Naive thymus-derived CD4-positive, alpha-beta T cell (primary cell): ENCODE measurements around the gene MYOZ3. TPM values are rescaled to one million over a fixed set of nuclear protein-coding genes. Genes with fewer than 3 reads are reported as not detected.
A peak's percentile ranks its signal among the peaks of the same experiment; 100 is the strongest.

ENCODE experiments used
- ATAC-seq: fragments of 150-1000 bp; cut with Tn5 transposase; 2 replicates; pipeline ENCODE4 v1.10.0; 2021; ENCODE audit warnings: mild to moderate bottlenecking, moderate library complexity
- CTCF ChIA-PET: fragments of 350-600 bp; sonication (Branson Sonifier 250); formaldehyde crosslinking; loops from one replicate; lab custom pipeline; 2021; ENCODE audit warnings: antibody characterized with exemption; lab: Charles Lee
- POLR2A ChIA-PET: fragments of 350-600 bp; sonication (Branson Sonifier 250); formaldehyde crosslinking; loops from one replicate; lab custom pipeline; 2021; ENCODE audit warnings: antibody characterized with exemption, inconsistent platforms; lab: Charles Lee
- DNase-seq, 9 donors: peaks; one replicate each; pipeline versions ENCODE4 v3.0.0 to v3.0.0-alpha.2; 2020 to 2022; ENCODE audit warnings: mixed read lengths in 1 of 9
- H3K27ac ChIP-seq: one replicate; pipeline ENCODE4 v1.7.0; 2013; ENCODE audit warnings: mild to moderate bottlenecking, low read depth, low read length, moderate library complexity
- H3K27me3 ChIP-seq, 2 donors: one replicate each; pipeline ENCODE4 v1.7.0; 2013; ENCODE audit warnings: low read length in 2 of 2, mild to moderate bottlenecking in 2 of 2, moderate library complexity in 2 of 2; ENCODE audit not compliant: control insufficient read depth in 2 of 2, insufficient read depth in 2 of 2
- H3K36me3 ChIP-seq, 3 experiments: 1 replicate in 2 of 3; 2 replicates in 1 of 3; pipeline ENCODE4 v1.7.0; 2013; ENCODE audit warnings: low read length in 3 of 3, mild to moderate bottlenecking in 3 of 3, moderate library complexity in 1 of 3; ENCODE audit not compliant: insufficient read depth in 3 of 3, control insufficient read depth in 2 of 3
- H3K4me1 ChIP-seq, 2 donors: one replicate each; pipeline ENCODE4 v1.7.0; 2013; ENCODE audit warnings: low read length in 2 of 2, mild to moderate bottlenecking in 2 of 2, moderate library complexity in 1 of 2; ENCODE audit not compliant: control insufficient read depth in 2 of 2, insufficient read depth in 2 of 2
- H3K4me3 ChIP-seq: 2 replicates; pipeline ENCODE4 v1.7.0; 2013; ENCODE audit warnings: mild to moderate bottlenecking, low read length
- H3K9me3 ChIP-seq, 3 experiments: 1 replicate in 2 of 3; 2 replicates in 1 of 3; pipeline ENCODE4 v1.7.0; 2013; ENCODE audit warnings: low read length in 3 of 3; ENCODE audit not compliant: control insufficient read depth in 2 of 3
- H3K27ac Mint-ChIP-seq, 9 donors: one replicate each; pipeline ENCODE4 v1.8.0; 2020 to 2022; ENCODE audit warnings: mixed read lengths in 9 of 9, mild to moderate bottlenecking in 8 of 9, moderate library complexity in 5 of 9, inconsistent platforms in 2 of 9
- H3K27me3 Mint-ChIP-seq, 5 donors: one replicate each; pipeline ENCODE4 v1.8.0; 2021 to 2022; ENCODE audit warnings: mixed read lengths in 5 of 5, mild to moderate bottlenecking in 1 of 5
- H3K36me3 Mint-ChIP-seq, 5 donors: one replicate each; pipeline ENCODE4 v1.8.0; 2020 to 2022; ENCODE audit warnings: mixed read lengths in 5 of 5, mild to moderate bottlenecking in 3 of 5, inconsistent platforms in 1 of 5
- H3K4me1 Mint-ChIP-seq, 7 donors: one replicate each; pipeline ENCODE4 v1.8.0; 2020 to 2022; ENCODE audit warnings: mixed read lengths in 7 of 7, mild to moderate bottlenecking in 3 of 7, inconsistent platforms in 1 of 7
- H3K4me3 Mint-ChIP-seq, 10 donors: one replicate each; pipeline ENCODE4 v1.8.0; 2020 to 2022; ENCODE audit warnings: mild to moderate bottlenecking in 10 of 10, mixed read lengths in 10 of 10, moderate library complexity in 6 of 10, inconsistent platforms in 2 of 10
- H3K9me3 Mint-ChIP-seq, 11 donors: one replicate each; pipeline ENCODE4 v1.8.0; 2020 to 2022; ENCODE audit warnings: mixed read lengths in 11 of 11, mild to moderate bottlenecking in 4 of 11, inconsistent platforms in 1 of 11, moderate library complexity in 1 of 11
- intact Hi-C, 2 donors: fragments of 100-400 bp; cut with micrococcal nuclease; formaldehyde crosslinking; loops; one replicate each; pipeline ENCODE4 v1.15.1; 2023
- polyA plus RNA-seq, 2 donors: library from polyadenylated mRNA; unstranded; fragments of 300-500 nt; fragmentation: Illumina TruSeq; gene quantifications; one replicate each; pipeline ENCODE4 v1.2.3, GENCODE V29; 2021
- total RNA-seq, 6 experiments: library from RNA in 5 of 6; stranded (reverse) in 5 of 6; gene quantifications; 1 replicate in 5 of 6; 2 replicates in 1 of 6; pipeline ENCODE4 v1.2.3 and lab custom pipeline; 2021 to 2026

Gene MYOZ3
- total and polyA plus RNA-seq, 7 experiments from 2014 or later, result 0.15 TPM; not detected in 6

DNA sequence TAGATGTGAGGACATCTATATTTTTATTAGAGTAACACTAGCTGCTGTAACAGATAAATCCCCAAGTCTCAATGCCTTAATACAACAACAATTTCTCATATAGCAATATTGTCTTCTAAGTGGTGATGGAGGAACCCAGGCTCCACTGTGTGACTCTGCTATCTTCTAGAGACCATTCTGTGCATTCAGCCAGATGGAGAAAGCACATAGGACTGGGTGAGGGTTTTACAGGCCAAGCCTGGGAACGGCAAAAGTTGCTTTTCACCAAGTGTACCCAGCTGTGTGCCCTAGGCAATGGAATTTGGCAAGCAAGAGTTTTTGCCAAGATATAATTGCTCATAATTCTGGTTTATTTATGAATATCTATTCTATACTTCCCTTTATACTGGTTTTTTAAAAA, 28.1 kb downstream of the MYOZ3 start:
- ATAC-seq, result no peak
- DNase-seq, result no peak
- no peaks in the 10 kb centered on the region for H3K27me3 ChIP-seq
- H3K4me3 ChIP-seq, result no peak overlapping the region
- peaks cover 11 to 44% (median 24%) of the 10 kb centered on the region in 5 donors for H3K36me3 Mint-ChIP-seq
- H3K9me3 Mint-ChIP-seq, result no peaks in the 10 kb centered on the region
- no peaks in the 10 kb centered on the region for H3K27me3 Mint-ChIP-seq
- H3K27ac ChIP-seq, result no peak overlapping the region
- H3K4me1 Mint-ChIP-seq, result no peaks in the 10 kb centered on the region
- H3K9me3 ChIP-seq, result no peaks in the 10 kb centered on the region
- H3K4me1 ChIP-seq, result no peaks in the 10 kb centered on the region
- POLR2A ChIA-PET, result interaction anchor here (2.1 kb wide), 1 partner anchor 11 kb away, joined by 6 read pairs; the partner anchor contains the start of gene RBM22
- H3K36me3 ChIP-seq, result peaks cover 14 to 44% (median 23%) of the 10 kb centered on the region in 3 experiments
- no peak overlapping the region for H3K4me3 Mint-ChIP-seq
- intact Hi-C loops, result no loop called here
- CTCF ChIA-PET, result no interaction called here
- peak overlapping the region in 1 of 9 donors; percentile 6 for H3K27ac Mint-ChIP-seq

DNA sequence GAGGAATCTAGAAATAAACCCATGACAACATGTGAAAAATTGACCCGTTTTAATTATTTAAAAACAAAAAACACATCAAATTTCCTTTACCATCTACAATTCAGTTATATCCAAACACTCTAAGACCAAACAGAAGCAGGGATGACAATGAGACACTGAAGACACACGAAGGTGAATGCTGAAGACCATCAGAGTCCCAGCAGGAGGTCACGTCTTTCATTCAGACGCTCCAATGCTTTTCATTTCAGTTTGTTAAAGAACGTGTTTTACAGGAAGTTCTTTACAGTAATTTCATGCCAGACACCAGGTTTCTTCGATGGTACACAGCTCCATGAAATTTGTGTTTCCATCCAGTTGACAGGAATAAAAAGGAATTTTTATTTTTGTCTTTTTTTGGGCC, 29.7 kb downstream of the MYOZ3 start:
- H3K27me3 Mint-ChIP-seq, result no peaks in the 10 kb centered on the region
- Histone ChIP-seq H3K27ac (no peak overlapping the region), H3K4me3 (no peak overlapping the region), H3K9me3 (no peaks in the 10 kb centered on the region), H3K36me3 (peaks cover 27 to 61% (median 39%) of the 10 kb centered on the region in 3 experiments), H3K4me1 (no peaks in the 10 kb centered on the region), H3K27me3 (no peaks in the 10 kb centered on the region)
- peaks cover 16 to 50% (median 25%) of the 10 kb centered on the region in 5 donors for H3K36me3 Mint-ChIP-seq
- no peaks in the 10 kb centered on the region for H3K4me1 Mint-ChIP-seq
- intact Hi-C loops, result no loop called here
- H3K4me3 Mint-ChIP-seq, result no peak overlapping the region
- peak overlapping the region in 1 of 9 donors; percentile 21 for H3K27ac Mint-ChIP-seq
- CTCF ChIA-PET, result no interaction called here
- POLR2A ChIA-PET, result interaction anchor here (1.1 to 1.3 kb wide), 2 partner anchors 10 to 92 kb away, joined by 3 read pairs; no protein-coding TSS in a partner anchor
- ATAC-seq, result no peak
- DNase-seq, result no peak
- H3K9me3 Mint-ChIP-seq, result no peaks in the 10 kb centered on the region

DNA sequence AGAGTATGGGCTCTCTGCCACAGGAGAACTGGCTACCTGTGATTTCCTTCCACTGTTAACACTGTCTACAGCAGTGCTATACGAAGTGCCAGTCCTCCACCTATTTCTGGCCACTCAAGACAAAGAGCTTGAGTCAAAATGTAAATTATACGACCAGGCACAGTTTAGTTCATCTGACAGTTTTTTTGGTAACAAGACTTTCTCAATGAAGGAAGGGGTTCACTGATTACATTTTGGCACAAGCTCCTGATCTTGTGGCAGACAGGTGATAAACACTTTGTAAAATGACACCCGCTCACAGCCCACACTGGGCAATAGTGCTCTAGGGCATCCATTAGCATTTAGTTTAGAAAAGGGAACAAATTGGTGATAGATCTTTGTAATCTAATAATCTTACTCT, 31.2 kb downstream of the MYOZ3 start:
- Mint-ChIP-seq H3K4me3 (no peak overlapping the region), H3K27ac (peak overlapping the region in 3 of 9 donors; percentile 16 to 71 (median 16)), H3K27me3 (no peaks in the 10 kb centered on the region), H3K36me3 (peaks cover 19 to 53% (median 30%) of the 10 kb centered on the region in 5 donors), H3K9me3 (peaks cover 0 to 2% (median 0%) of the 10 kb centered on the region in 11 donors), H3K4me1 (no peaks in the 10 kb centered on the region)
- intact Hi-C loops, result no loop called here
- DNase-seq (no peak), ATAC-seq (no peak)
- CTCF ChIA-PET, result no interaction called here
- POLR2A ChIA-PET, result no interaction called here
- no peak overlapping the region for H3K4me3 ChIP-seq
- no peaks in the 10 kb centered on the region for H3K4me1 ChIP-seq
- H3K9me3 ChIP-seq, result no peaks in the 10 kb centered on the region
- no peaks in the 10 kb centered on the region for H3K27me3 ChIP-seq
- H3K36me3 ChIP-seq, result peaks cover 38 to 71% (median 53%) of the 10 kb centered on the region in 3 experiments
- no peak overlapping the region for H3K27ac ChIP-seq

DNA sequence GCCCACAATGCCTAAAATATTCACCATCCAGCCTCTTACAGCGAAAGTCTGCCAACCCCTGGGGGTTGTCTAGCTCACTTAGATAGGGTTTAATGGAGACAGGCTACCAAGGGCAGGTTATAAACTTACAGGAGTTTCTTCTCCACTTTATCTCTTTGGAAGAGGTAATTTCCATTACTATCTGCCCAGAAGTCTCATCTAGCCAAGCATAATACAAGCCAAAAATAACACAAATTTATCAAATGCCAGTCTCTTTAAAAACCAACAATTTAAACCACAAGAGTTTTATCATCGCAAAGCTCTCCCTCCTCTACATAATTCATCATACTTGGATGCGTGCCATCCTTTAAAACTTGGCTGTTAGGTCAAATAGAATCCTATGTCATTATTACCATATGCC, 33.6 kb downstream of the MYOZ3 start:
- no peak for DNase-seq
- POLR2A ChIA-PET, result interaction anchor here (0.6 kb wide), 1 partner anchor 168 kb away, joined by 3 read pairs; no protein-coding TSS in a partner anchor
- Histone ChIP-seq H3K27ac (no peak overlapping the region), H3K27me3 (no peaks in the 10 kb centered on the region), H3K36me3 (peaks cover 44 to 86% (median 59%) of the 10 kb centered on the region in 3 experiments), H3K4me3 (no peak overlapping the region), H3K4me1 (peaks cover 5 to 7% of the 10 kb centered on the region in 2 donors), H3K9me3 (no peaks in the 10 kb centered on the region)
- Mint-ChIP-seq H3K27me3 (no peaks in the 10 kb centered on the region), H3K4me1 (peaks cover 0 to 7% (median 0%) of the 10 kb centered on the region in 7 donors), H3K36me3 (peaks cover 14 to 60% (median 30%) of the 10 kb centered on the region in 5 donors), H3K4me3 (no peak overlapping the region), H3K9me3 (peaks cover 0 to 2% (median 0%) of the 10 kb centered on the region in 11 donors), H3K27ac (peak overlapping the region in 1 of 9 donors; percentile 17)
- ATAC-seq, result no peak
- CTCF ChIA-PET, result interaction anchor here (1.5 kb wide), 1 partner anchor 13 kb away, joined by 3 read pairs; no protein-coding TSS in a partner anchor
- intact Hi-C loops, result no loop called here

GRCh38 chr5:150700246-150700593, 39.2 kb downstream of the MYOZ3 start:
- Mint-ChIP-seq H3K27ac (no peak overlapping the region), H3K9me3 (peaks cover 0 to 2% (median 0%) of the 10 kb centered on the region in 11 donors), H3K36me3 (peaks cover 3 to 26% (median 11%) of the 10 kb centered on the region in 5 donors), H3K4me3 (no peak overlapping the region), H3K4me1 (peaks cover 0 to 12% (median 7%) of the 10 kb centered on the region in 7 donors), H3K27me3 (peaks cover 0 to 3% (median 0%) of the 10 kb centered on the region in 5 donors)
- peak; percentile 0 for ATAC-seq
- H3K4me1 ChIP-seq, result peaks cover 13 to 14% of the 10 kb centered on the region in 2 donors
- peaks cover 20 to 47% (median 25%) of the 10 kb centered on the region in 3 experiments for H3K36me3 ChIP-seq
- DNase-seq, result no peak
- intact Hi-C loops, result loop anchor here (1.0 to 5.0 kb wide), 17 partner anchors 27 to 739 kb away; partner anchors contain the start of genes ANXA6 (in 2 of the 2), CD74 (in 1 of the 2), GM2A (in 1 of the 2) and HMGXB3 (in 1 of the 2)
- POLR2A ChIA-PET, result interaction anchor here (0.6 to 2.8 kb wide), 21 partner anchors 9 to 1071 kb away, joined by 3 to 30 read pairs (median 5); partner anchors contain the start of genes DCTN4, GM2A, IRGM and RPS14
- peak overlapping the region; percentile 80 for H3K4me3 ChIP-seq
- H3K27ac ChIP-seq, result peak overlapping the region; percentile 96
- CTCF ChIA-PET, result interaction anchor here (1.0 to 2.5 kb wide), 13 partner anchors 9 to 344 kb away, joined by 3 to 21 read pairs (median 5); partner anchors contain the start of genes IRGM and SMIM3
- H3K27me3 ChIP-seq, result no peaks in the 10 kb centered on the region
- no peaks in the 10 kb centered on the region for H3K9me3 ChIP-seq

DNA sequence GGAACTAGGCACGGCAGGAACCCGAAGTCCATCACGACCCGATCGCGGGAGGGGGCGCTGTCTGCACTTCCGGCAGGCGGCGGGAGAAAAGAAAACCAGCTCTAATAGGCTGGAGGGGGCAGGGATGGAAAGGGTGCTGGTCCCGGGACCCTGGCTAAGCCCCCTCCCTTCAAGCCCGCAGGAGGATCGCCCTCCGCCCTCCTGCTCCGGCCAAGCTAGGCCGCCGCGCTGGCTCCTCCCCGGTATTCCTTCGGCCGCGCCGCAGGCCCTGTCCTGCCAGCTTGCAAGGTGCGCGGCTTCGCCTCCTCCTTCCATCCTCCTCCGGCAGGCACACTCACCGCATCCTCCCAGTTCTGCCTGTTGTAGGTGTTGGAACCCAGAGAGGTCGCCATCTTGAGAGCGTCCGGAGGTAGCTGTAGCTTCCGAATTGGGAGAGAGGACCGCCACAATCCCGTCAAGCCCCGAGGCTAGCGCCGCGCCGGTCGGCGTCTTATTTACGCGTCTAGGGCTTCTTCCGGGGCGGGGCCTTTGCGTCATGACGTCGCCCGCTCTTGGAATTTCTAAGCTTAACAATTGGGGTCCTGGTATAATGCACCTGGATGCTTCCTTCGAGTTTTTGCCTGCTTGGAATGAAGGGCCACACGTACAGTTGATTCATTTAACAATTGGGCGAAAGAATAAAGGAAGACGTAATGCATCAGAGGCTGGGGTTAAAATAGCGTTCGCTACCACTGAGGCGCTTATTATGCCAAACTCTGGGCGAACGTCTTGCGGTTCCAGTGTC, 39.7 kb downstream of the MYOZ3 start, which contains the start of gene RBM22:
Gene RBM22 (minus strand): TSS at position 469 of the 784 bp plus-strand sequence. CDS start 77 bp downstream, at position 392.
- ChIA-PET CTCF (interaction anchor here (0.5 to 2.5 kb wide), 18 partner anchors 8 to 345 kb away, joined by 3 to 21 read pairs (median 3); partner anchors contain the start of genes IRGM and SMIM3), POLR2A (interaction anchor here (0.6 to 2.8 kb wide), 24 partner anchors 10 to 1070 kb away, joined by 3 to 30 read pairs (median 4); partner anchors contain the start of genes DCTN4, GM2A, IRGM and RPS14)
- H3K9me3 Mint-ChIP-seq, result peaks cover 0 to 2% (median 0%) of the 10 kb centered on the region in 11 donors
- peak; percentile 96 for ATAC-seq
- peak; percentile 77 to 93 (median 92) for DNase-seq
- H3K4me1 ChIP-seq, result peaks cover 13 to 14% of the 10 kb centered on the region in 2 donors
- peaks cover 0 to 12% (median 7%) of the 10 kb centered on the region in 7 donors for H3K4me1 Mint-ChIP-seq
- peak within 1 kb of the TSS; percentile 96 for H3K27ac ChIP-seq
- no peaks in the 10 kb centered on the region for H3K27me3 ChIP-seq
- no peak within 1 kb of the TSS for H3K27ac Mint-ChIP-seq
- no peaks in the 10 kb centered on the region for H3K9me3 ChIP-seq
- H3K36me3 Mint-ChIP-seq, result peaks cover 3 to 20% (median 11%) of the 10 kb centered on the region in 5 donors
- peaks cover 17 to 41% (median 20%) of the 10 kb centered on the region in 3 experiments for H3K36me3 ChIP-seq
- H3K4me3 ChIP-seq, result peak within 1 kb of the TSS; percentile 80
- H3K4me3 Mint-ChIP-seq, result no peak within 1 kb of the TSS
- intact Hi-C loops, result loop anchor here (1.0 to 5.0 kb wide), 22 partner anchors 28 to 740 kb away; partner anchors contain the start of genes ANXA6 (in 2 of the 2), CD74 (in 2 of the 2), RPS14 (in 2 of the 2) and TCOF1 (in 2 of the 2)
- peaks cover 0 to 3% (median 0%) of the 10 kb centered on the region in 5 donors for H3K27me3 Mint-ChIP-seq
